PFSK-1 (cell line): ENCODE results near the gene CAMTA1.

Source experiments
- FOXP2 ChIP-seq: optimal IDR thresholded peaks from 2 replicates; pipeline ENCODE3; 2011; ENCODE audit warnings: borderline replicate concordance, control low read depth, inconsistent platforms; ENCODE audit not compliant: insufficient read depth; ENCODE audit errors: extremely low read length, extremely low read depth
- POLR2AphosphoS5 ChIP-seq: IDR thresholded peaks from 2 replicates; pipeline ENCODE4 v1.6.1; 2012; ENCODE audit warnings: low read depth, mild to moderate bottlenecking, control low read depth, low read length, moderate library complexity
- SIN3A ChIP-seq: IDR thresholded peaks from 2 replicates; pipeline ENCODE4 v1.6.1; 2012; ENCODE audit warnings: mild to moderate bottlenecking, low read length, moderate library complexity, borderline replicate concordance; ENCODE audit not compliant: insufficient read depth
- TAF1 ChIP-seq: IDR thresholded peaks from 2 replicates; pipeline ENCODE4 v1.6.1; 2012; ENCODE audit warnings: low read length, control low read depth, borderline replicate concordance; ENCODE audit not compliant: insufficient read depth
- TF ChIP-seq, protein P1 (sequence below), 2 experiments: IDR thresholded peaks; 2 replicates each; pipeline versions ENCODE4 v1.6.1 to v1.8.0; 2011 to 2012; ENCODE audit warnings: low read depth in 2 of 2, low read length in 2 of 2, control low read depth in 1 of 2, inconsistent platforms in 1 of 2, mild to moderate bottlenecking in 1 of 2, moderate library complexity in 1 of 2; ENCODE audit not compliant: insufficient read depth in 1 of 2

CAMTA1 gene

DNA sequence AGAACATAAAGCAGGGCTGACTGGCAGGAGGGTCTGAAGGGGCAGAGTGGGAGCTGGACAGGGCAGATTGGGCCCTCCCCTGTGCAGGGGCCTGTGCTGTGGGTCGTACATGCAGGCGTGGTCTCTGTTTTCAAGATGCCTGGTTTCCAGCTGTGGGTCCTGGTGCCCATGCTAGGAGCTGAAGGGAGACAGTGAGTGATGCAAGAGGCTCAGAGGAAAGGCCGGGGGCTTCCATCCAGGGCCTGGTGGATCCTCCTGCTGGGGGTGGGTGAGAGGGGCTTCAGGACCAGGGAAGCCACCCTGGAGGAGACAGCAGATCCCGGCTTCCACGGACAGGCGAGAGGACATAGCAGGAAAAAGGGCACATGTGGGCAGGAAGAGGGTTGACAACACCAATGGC is 636.8 kb downstream of the CAMTA1 start:
- no peak for TF ChIP-seq POLR2AphosphoS5
- TF ChIP-seq TAF1 = no peak

DNA sequence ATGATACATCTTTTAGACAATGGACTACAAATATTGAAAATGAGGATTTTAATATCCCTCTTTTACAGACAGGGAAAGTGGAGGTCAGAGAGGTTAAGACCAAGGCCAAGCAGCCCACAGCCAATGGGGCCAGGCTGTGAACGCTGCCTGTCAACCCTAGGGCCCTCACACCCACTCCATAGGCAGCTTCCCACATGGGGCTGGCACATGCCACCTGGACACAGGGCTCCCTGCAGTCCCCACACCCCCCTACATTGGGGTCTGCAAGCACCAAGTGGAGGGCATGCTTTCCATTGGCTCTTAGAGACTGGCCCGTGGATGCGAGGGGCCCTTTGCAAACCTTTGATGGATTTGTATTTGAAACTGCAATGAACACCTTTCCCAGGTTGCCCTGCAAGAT is 637.3 kb downstream of the CAMTA1 start:
- TF ChIP-seq FOXP2 = no peak
- no peak for TF ChIP-seq POLR2AphosphoS5
- TF ChIP-seq SIN3A = no peak
- TF ChIP-seq, protein P1, sequence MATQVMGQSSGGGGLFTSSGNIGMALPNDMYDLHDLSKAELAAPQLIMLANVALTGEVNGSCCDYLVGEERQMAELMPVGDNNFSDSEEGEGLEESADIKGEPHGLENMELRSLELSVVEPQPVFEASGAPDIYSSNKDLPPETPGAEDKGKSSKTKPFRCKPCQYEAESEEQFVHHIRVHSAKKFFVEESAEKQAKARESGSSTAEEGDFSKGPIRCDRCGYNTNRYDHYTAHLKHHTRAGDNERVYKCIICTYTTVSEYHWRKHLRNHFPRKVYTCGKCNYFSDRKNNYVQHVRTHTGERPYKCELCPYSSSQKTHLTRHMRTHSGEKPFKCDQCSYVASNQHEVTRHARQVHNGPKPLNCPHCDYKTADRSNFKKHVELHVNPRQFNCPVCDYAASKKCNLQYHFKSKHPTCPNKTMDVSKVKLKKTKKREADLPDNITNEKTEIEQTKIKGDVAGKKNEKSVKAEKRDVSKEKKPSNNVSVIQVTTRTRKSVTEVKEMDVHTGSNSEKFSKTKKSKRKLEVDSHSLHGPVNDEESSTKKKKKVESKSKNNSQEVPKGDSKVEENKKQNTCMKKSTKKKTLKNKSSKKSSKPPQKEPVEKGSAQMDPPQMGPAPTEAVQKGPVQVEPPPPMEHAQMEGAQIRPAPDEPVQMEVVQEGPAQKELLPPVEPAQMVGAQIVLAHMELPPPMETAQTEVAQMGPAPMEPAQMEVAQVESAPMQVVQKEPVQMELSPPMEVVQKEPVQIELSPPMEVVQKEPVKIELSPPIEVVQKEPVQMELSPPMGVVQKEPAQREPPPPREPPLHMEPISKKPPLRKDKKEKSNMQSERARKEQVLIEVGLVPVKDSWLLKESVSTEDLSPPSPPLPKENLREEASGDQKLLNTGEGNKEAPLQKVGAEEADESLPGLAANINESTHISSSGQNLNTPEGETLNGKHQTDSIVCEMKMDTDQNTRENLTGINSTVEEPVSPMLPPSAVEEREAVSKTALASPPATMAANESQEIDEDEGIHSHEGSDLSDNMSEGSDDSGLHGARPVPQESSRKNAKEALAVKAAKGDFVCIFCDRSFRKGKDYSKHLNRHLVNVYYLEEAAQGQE (IDR thresholded peaks at IDR 0.05; ENCODE audit: insufficient read depth in 1 of 2, low read depth in 2 of 2, low read length in 2 of 2) = no peak
- no peak for TF ChIP-seq TAF1

DNA sequence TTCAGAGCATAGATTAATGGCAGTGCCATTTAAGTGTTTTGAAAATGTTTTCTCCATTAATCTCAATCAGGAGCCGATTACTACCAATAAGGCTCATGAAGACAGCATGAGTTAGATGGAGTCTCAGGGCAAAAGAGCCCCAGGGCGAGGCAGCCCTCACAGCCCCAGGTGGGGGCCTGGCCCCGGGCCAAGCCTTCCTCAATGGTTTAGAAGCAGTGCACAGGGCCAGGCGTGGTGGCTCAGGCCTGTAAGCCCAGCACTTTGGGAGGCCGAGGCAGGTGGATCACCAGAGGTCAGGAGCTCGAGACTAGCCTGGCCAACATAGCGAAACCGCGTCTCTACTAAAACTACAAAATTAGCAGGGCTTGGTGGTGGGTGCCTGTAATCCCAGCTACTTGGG is 637.7 kb downstream of the CAMTA1 start:
- TF ChIP-seq TAF1 (no peak), SIN3A (no peak), POLR2AphosphoS5 (no peak), FOXP2 (no peak)
- TF ChIP-seq, protein P1 (IDR thresholded peaks at IDR 0.05; ENCODE audit: insufficient read depth in 1 of 2, low read depth in 2 of 2, low read length in 2 of 2) = no peak

DNA sequence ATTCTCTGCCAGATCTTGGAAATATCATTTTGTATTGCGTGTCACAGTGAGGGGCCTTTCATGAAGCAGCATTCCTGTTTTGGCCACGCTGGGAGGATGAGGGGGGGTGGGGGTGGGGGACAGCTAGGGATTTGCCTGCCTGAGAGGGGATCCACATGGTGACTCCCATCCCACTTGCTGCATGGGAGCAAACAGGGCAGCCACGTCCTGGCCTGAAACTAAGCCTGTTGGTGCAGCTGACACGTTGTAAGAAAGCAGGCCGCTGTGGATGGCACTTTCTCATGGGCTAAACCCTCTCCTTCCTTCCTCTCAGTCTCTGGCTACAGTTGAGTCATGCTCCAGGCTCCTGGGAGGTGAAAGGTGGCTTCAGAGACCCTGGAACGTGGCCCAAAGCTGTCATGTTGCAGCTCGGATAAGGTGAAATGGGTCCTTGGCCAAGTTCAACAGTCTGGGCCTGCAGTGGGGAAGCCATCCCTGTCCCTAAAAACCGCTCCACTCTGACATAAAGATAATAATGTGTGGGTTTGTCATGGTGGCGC is 639.2 kb downstream of the CAMTA1 start:
- TF ChIP-seq TAF1 = no peak
- TF ChIP-seq FOXP2 = no peak
- TF ChIP-seq, protein P1 (IDR thresholded peaks at IDR 0.05; ENCODE audit: insufficient read depth in 1 of 2, low read depth in 2 of 2, low read length in 2 of 2) = no peak
- TF ChIP-seq SIN3A = no peak
- TF ChIP-seq POLR2AphosphoS5 = no peak

DNA sequence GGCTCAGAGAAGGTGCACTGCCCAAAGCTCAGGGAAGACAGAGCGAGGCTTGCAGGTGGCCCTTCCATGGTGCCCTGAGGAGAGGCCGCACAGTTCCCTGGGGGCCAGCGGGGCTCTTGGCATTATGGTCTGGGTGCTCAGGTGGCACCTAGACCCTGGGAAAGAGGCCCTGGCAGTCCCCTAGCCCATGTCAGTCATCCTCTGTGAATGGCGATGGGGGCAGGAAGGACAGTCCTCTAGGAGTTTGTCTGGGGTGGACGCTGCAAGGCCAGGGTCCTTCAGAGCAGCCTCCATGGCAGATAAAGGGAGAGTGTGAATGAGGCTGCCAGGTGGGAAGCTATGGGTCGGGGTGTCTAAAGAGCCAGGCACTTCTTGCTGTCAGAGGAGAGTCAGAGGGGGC is 640.0 kb downstream of the CAMTA1 start:
- no peak for TF ChIP-seq FOXP2
- TF ChIP-seq TAF1 = no peak
- no peak for TF ChIP-seq SIN3A
- no peak for TF ChIP-seq POLR2AphosphoS5
- TF ChIP-seq, protein P1 (IDR thresholded peaks at IDR 0.05; ENCODE audit: insufficient read depth in 1 of 2, low read depth in 2 of 2, low read length in 2 of 2) = no peak
